NCI-H2107 (cell line): ENCODE data around the gene ARAP1.

Experiments used
- DNase-seq: peaks from one replicate; lab custom pipeline; 2025; lab: John Stamatoyannopoulos, UW

The ARAP1 gene

DNA sequence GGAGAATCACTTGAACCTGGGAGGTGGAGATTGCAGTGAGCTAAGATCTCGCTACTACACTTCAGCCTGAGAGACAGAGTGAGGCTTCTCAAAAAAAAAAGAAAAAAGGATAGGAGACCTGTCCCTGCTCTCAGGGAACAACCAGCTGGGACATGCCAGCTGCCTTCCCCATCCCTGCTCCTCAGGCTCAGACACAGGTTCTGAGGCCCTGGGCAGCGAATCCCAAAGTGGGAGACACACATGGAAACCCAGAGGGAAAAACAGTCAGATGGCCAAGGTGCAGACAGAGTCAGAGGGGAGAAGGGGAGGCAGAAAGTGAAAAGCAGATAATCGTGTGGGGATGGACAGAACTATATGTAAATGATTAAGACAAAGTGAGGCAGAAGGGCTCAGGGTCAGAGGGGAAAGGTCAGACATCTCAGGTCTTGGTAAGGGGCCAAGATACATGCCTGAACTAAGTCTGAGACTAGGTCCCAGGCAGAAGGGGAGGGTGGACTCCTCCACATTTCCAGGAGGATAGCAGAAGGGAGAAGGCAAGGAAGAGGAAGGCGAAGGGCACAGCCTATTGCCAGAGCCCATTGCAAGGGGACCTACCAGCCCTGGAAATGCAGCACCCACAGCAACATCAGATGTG is 27.4 kb upstream of the ARAP1 start:
- DNase-seq, result no peak

DNA sequence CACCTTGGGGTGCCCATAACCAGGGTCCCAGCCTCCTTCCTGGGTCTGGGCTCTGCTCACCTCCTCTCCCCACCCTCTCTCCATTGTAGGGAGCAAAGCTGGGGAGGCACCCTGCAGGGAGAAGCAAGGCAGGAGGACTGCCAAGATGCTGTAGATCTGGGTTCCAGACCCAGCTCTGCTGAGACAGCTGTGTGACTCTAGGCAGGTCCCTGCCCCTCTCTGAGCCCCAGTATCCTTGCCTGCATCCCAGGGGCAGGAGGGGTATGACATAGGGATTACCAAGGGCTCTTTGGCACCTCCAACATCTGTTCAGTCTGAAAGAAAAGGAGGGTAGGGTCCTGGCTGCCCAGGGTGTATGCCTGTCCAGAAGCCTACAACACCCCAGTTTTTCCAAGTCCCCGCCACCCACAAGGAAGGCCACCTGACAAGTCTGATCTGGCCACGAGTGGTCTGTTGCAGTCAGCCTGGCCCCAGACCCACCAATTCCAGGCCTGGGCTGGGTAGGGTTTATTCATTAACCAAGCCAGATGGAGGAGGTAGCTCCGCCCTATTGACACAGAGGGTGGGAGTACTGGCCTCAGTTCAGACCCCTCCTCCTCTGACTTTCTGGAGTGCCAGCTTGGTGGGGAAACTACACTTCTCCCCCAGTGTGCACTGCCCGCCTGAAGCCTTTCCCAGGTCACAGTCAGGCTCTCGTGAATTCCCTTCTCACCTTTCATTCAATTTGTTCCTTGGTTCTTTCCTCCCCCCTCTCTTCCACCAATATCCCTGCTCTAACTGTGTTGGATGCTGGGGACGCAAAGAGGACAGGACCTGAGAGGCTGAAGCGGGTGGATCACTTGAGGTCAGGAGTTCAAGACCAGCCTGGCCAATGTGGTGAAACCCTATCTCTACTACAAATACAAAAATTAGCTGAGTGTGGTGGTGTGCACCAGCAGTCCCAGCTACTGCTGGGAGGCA is 26.6 kb upstream of the ARAP1 start:
- DNase-seq, result no peak

DNA sequence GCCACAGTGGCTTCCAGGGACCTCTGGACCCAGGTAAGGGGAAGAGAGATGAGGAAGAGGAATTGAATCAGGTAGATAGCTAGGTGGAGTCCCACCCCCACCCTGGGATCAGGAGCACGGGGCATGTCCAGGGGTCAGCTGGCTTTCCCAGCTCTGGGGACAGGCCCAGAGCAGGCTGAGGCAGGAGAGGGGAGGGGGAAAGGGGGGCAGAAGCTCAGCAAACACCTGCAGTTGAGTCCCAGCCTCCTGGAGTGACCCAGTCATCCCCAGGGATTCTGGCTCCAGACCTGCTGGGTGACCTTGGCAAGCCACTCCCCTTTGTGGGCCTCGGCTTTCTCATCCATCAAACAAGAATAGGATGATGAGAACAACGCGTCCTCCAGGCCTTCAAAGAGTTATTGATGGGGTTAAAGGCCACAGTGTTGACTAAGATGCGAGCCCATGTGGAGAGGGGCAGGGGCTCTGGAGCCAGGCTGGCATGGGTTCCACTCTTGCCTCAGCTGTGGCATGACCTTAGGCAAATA is 25.6 kb upstream of the ARAP1 start:
- DNase-seq, result no peak

DNA sequence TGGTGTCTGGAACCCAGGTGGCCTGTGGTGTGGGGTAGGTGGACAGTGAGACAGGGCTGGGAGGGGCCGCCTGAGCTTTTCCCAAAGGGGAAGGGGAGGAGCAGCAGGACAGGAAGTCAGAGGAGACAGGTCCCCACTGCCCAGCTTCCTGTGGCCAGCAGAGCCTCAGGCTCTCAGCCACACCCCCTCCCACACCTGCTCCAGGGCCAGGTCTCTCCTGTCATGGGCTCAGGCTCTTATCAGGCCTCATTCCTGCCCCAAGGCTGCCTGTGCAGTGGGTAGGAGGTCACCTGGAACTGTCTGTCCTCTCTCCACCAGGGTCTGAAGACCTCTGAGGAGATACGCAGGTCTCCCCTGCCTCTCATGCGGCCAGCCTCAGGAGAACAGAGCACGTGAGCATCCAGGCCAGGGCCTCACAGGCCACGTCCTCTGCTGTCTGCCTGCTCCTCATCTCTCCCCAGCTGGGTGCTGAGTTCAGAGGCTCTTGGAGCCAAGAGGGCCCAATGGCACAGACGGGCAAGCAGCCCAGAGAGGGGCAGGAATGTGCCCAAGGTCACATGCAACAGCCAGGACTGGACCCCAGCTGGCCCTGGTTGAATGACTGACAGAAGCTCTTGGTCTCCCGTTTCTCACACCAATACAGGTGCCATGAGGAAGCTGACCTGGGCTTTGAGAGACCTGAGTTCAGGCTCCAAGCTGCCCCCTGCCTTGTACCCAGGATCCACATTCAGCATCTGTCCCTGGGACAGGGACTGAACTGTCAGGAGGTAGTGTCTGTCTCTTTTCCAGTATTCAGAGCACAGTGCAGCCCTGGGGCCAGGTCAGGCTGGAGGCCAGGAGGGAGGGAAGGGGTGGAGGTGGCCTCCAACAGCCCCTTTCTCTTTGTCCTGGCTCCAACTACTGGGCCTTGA is 24.9 kb upstream of the ARAP1 start:
- no peak for DNase-seq

DNA sequence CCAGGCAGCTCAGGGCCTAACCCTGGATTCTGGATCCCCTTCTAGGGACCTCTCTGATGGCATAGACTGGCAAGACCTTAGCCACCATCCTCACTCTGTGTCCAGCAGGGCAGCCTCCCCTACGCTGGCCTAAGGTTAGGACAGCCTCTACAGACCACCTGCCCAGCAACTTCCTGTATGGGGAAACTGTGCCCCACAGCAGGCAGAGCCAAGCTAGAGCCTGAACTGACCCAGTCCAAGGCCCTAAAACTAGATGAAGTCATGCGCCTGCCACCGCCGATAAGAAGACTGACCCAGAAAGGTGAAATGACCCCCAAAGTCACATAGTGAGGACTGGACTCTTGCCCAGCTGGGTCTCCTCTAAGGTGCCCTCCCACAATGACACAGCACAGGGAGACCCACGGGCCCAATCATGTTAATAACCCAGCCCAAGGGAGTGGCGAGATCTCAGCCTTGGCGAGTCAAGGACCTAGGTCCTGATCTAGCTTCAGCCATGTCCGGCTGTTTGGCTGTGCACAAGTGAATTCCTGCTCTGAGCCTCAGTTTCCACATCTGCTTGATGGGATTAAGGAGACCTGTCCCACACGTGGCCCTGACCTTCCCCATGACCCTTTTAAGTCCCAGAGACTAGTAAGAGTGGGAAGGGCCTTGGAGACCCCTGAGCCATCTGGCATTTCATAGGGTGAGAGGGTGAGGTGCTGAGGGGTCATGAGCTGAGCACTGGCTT is 24.1 kb upstream of the ARAP1 start:
- no peak for DNase-seq

DNA sequence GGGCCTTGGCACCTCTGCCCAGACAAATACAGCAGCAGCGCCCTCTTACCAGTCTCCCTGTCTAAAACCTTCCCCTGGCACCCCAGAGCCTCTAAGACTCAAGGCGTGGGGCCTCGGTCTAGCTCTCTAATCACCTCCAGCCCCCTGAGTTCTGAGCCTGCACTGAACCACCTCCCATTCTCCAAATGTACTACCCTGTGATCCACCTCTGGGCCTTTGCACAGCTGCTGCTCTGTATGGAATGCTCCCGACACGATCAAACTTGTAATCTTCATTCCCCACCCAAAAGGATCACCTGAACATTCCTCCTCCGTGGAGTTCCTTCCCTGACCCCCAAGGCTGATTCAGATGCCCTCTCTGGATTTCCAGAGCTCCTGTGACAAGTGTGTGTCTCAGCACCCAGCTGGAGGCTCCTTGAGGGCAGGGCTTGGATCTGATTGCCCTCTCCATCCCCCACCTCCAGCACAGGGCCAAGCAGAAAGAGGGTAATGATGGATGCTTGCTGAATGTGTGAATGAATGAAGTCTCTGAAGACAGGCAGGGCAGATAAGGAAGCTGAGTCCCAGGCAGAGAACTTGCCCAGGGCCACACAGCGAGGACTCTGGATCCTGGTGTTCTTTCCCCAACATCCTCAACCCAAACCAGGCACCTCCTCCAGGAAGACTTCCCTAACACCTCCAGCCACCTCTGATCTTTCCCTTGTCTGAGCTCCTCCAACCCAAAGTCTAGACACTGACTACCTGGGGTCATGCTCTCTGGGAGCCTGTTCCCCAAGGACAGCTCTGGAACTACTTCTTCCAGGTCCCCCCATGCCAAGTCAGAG is 23.3 kb upstream of the ARAP1 start:
- no peak for DNase-seq

DNA sequence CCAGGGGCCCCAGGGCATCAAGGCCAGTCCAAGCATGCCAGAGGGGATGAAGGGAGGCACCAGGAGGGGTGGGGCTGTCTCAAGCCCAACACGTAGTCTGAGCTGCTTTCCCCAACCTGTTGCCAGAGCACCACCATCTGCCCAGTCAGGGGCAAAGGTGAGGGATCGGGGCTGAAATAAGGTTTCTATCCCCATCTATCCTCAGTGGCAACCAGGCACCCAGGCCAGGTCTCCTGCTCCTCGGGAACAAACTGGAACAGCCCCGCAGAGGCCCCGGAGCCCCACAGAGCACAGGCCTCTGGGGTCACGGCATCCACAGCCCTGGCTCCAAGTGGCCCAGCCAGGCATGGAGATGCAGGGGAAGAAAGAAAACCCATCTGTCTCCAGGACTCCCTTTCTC is 22.3 kb upstream of the ARAP1 start:
- no peak for DNase-seq

DNA sequence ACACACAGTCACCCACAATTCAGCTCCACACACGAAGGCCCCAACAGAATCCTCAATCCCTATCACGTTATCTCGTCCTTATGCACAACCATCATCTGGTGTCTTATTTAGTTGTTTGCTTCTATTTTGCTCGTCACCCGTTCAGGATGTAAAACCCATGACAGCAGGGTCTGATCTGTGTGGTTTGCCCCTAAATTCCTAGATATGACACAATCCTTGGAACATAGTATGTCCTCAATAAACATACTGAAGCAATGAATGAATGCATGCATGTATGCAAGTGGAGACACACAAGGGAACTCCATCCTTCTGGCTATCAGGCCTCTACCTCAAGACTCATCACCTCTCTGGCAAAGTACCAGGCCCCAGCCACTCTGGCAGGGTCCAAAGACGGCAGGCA is 21.5 kb upstream of the ARAP1 start:
- DNase-seq, result no peak

DNA sequence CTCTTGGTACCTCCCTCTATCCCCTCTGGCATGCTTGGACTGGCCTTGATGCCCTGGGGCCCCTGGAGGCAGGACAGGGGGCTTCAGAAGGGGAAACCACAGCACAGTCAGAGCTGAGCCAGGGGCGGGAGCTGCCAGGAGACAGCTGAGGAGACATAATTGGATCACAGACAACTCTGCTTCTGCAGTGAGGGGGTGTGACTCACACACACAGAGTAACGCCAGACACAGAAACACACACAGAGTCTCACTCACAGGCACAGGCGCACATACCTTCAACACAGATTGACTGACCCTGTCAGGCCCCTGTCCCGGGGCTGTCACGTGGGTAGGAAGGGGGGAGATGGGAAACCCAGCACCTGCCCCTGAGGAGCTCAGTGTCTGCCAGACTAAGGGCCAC is 21.1 kb upstream of the ARAP1 start:
- DNase-seq, result no peak

DNA sequence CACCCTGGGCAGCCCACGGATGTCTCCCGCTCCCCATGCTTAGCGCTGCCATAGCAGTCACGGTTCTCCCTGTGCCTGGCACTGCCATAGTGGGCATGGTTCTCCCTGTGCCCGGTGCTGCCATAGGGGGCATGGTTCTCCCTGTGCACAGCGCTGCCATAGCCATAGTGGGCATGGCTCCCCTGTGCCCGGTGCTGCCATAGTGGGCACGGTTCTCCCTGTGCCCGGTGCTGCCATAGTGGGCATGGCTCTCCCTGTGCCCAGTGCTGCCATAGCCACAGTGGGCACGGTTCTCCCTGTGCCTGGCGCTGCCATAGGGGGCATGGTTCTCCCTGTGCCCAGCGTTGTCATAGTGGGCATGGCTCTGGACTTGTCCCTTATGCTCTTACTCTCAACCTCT is 19.9 kb upstream of the ARAP1 start:
- no peak for DNase-seq

DNA sequence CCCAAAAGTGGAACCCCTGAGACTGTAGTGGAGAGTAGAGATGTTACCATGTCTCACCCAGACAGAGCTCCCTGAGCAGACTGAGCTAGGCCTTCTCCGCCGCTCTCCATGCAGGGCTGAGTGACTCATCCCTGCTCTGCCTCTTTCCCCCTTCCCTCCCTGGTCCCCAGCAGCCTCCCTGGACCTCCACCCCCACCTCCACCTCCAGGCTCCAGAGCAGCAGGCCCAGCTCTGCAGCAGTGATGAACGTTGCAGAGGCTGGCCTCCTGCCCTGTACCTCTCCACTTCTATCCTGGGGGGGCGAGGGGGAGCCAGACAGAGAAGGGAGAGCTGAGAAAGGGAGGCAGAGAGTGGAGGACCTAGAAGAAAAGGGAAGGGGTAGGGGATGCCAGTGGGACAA is 19.3 kb upstream of the ARAP1 start:
- no peak for DNase-seq

DNA sequence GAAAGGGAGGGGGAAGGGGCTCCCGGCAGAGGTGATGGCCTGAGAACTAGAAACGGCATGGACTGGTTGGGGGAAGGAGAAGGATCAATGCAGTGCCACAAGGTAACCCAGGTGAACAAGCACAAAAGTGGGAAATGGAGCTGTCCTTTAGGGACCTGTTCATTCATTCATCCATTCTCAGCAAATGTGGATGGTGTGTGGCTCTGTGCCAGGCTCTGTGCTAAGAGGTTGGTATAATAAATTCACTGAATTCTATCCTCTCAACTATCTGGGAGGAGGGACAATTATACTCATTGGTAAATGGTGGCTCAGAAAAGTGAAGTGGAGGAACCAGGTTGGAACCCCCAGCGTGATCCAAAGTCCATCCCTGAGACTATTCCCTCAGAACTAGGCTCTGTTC is 18.6 kb upstream of the ARAP1 start:
- DNase-seq, result no peak

DNA sequence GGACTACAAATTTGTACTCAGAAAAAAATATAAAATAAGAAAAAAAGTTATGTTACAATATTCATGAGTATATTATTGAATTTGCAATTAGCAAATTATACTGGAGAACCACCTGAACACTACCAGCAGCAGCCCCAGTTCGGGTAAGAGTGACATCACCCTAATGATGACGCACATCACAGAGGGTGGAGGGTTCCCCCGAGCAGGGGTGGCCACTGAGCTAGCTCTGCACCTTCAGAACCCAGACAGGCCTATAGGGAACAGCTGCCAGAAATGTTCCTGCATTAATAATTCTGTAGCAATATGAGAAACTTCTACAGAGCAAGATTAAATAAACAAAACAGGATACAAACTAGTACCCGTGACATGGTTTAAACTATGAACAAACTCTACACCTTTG is 17.5 kb upstream of the ARAP1 start:
- DNase-seq, result no peak

DNA sequence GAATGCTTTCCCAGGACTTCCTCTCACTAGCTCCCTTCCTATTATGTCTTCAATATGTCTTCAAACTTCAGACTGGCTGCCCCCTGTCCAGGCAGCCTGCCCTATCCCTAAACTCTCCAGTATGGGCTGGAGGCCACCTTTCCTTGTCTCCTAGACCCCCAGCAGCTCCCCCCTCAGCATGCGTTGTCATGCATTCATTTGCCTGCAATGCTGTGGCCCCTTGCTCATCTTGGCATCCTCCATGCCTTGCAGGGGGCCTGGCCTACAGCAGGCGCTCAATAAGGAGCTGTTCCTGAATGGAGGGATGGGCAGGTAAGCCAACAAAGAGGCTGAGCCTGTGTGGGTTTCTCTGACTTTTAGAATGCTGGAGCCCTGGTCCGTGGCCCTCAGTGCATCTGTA is 16.4 kb upstream of the ARAP1 start:
- DNase-seq, result no peak

DNA sequence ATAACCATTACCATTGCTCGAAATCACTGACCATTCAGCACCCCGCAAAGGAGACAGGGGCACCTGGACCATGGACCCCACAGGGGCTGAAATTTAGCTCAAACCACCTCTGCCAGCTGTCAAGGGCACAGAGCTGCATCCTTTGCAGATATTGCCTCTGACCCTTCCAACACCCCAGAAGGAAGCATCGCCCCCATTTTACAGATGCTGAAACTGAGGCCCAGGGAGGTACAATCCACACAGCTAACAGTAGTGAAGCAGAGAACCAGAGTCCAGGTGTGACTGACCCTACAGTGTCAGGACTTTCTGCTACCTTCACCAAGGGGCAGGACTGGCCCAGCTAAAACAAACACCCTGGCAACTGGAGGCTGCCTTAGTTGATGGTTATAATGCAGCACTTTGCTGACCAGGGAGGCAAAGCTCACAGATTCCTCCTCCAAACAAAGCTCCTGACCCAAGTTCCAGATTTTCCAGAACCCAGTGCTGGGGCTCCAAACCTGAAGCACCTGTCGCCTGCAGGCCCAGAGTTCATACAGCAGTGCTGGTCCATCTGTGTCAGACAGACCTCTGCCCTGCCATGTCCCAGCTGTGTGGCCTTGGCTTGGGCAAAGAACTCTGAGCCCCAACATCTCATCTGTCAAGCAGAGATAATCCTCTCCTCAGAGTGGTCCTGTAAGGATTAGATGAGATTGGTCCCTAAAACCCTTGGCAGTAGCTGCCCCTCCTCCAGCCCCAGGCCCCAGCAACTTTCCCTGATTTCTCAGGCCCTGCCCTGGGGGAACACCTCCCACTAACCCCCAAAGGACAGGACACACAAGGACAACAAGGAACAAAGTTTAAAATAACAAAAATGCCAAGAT is 15.2 kb upstream of the ARAP1 start:
- no peak for DNase-seq

DNA sequence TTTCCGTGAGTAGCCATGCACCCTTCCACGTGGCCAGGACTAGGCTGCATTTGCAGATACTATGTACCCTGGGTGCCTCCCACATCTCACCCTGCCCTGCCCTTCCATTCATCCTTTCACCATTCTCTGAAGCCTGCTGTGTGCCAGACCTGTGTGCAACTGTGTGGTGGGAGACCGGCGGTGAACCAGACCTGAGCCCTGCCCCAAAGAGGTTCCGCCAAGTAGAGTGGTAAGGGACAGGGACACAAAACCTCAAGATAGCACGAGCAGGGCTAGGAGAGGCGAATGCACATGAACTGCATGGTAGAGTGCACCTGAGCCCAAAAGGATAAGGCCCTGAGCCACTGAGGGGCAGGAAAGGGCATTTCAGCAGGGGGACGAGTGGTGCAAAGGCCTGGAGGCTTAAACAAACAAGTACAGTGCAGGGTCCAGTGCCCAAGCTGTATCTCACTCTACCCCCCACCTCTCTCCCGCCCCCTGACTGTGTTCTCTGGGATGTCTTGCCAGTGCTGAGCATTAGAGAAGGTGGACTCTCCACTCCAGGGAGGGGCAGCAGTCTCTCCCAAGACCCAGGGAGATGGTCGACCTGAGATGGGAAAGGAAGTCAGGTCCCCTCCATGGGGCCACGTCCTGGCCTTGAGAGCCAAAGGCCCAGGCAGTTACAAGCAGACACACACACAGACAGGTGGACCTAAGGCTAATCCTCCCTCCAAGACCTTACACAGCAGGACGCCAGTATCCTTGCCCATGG is 14.1 kb upstream of the ARAP1 start:
- DNase-seq, result no peak

DNA sequence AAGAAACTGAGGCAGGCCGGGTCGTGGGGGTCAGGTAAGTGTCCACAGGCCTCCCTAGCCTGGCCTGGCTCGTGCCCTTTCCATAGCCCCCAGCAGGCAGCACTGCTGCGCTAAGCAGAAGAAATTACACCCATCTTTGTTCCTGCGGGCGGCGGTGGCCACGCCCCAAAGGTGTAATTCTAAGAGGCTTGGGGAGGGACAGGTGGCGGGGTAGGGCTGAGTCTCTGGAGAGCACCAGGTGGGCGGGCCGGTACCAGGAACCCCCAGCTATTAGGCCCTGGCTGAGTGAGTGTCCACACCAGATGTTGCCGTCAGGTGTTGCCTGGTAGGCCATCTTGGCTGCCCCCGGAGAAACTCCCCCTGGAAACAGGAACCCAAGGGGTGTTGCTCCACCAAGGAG is 12.3 kb upstream of the ARAP1 start:
- peak; percentile 69 for DNase-seq

DNA sequence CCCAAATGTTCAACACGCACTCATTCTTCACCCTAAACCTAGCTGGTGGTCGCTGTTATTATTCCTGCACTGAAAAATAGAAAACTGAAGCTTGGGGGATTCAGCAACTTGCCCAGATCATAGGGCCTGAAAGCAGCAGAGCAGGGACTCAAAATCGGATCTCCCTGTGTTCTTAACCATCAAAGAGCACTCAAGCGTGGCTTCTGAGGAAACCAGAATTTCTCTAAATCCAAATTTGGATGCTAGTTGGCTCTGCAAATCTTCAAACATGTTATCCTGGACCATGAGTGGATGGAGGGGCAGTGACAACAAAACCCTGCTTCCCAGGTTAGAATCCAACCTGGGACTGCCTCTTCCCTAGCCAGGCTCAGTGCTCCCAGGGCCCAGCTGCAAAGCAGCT is 11.6 kb upstream of the ARAP1 start:
- DNase-seq, result no peak
